GM12864 (cell line): ENCODE data around the gene UNC79.

Source experiments
- DNase-seq: peaks from one replicate; pipeline ENCODE4 v3.0.0-alpha.2; 2011; ENCODE audit warnings: low read depth
- H3K4me3 ChIP-seq: 2 replicates; pipeline ENCODE4 v1.5.1; 2011; ENCODE audit warnings: mild to moderate bottlenecking, low read depth, low read length, control low read depth
- TF ChIP-seq, protein P1 (sequence below): IDR thresholded peaks from 2 replicates; pipeline ENCODE4 v1.5.1; 2011; ENCODE audit warnings: low read depth, mild to moderate bottlenecking, moderate library complexity, low read length, control low read depth, inconsistent platforms; ENCODE audit errors: missing control alignments

The UNC79 gene

DNA sequence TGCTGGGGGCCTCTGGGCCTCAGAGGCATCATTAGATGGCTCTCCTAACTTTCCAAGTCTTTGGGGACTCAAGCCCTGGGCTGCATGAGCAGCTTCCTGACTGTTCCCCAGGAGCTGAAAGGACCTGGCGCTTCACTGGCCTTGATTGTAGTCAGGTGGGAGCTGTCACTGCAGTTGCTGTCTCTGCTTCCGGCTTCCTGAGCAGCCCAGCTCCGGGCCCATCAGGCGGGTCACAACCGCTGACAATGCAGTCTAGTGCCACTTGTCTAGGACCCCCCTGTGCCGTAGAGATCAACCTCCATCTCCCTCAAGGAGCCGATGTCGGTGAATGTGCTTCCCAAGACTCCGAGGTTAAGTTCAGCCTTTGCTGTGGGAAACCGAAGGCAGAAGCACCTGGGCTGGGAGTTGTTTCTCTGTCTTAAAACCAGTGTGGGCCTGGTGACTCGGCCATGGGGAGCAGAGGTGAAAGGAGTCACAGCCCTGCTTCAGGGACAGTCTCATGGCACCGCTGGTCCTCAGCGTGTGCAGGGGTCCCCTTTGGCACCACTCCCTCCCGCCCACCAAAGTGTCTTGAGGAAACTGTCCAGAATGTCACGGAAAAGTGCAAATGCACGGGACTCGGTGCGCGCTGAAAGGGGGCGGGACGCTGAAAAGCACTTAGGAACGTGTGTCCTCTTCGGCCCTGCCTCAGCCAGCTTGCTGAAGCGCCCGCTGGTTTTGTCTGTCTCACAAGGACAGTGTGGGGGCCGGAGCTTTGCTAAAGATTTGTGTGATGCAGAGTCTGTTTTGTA, 312.7 kb downstream of the UNC79 start:
- TF ChIP-seq, protein P1, sequence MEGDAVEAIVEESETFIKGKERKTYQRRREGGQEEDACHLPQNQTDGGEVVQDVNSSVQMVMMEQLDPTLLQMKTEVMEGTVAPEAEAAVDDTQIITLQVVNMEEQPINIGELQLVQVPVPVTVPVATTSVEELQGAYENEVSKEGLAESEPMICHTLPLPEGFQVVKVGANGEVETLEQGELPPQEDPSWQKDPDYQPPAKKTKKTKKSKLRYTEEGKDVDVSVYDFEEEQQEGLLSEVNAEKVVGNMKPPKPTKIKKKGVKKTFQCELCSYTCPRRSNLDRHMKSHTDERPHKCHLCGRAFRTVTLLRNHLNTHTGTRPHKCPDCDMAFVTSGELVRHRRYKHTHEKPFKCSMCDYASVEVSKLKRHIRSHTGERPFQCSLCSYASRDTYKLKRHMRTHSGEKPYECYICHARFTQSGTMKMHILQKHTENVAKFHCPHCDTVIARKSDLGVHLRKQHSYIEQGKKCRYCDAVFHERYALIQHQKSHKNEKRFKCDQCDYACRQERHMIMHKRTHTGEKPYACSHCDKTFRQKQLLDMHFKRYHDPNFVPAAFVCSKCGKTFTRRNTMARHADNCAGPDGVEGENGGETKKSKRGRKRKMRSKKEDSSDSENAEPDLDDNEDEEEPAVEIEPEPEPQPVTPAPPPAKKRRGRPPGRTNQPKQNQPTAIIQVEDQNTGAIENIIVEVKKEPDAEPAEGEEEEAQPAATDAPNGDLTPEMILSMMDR: no peak
- DNase-seq: no peak
- H3K4me3 ChIP-seq: no peak overlapping the region

DNA sequence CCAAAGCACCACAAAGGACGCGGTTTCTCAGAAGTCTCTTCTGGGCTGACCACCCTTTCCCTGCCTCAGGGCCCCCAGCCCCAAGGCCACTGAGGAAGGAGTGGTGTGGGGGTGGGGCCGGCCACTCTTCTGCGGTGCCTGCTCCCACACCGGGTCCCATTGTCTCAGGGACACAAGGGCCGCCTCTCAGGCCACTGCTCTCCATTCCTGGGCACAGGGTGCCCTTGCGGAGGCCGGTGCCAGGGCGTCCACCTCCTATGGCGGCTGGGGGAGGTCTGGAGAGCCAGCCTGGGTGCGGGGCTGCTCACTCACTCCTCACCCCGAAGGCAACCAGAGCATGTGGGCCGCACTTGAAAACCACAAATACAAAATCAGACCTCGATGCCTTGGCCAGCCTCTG, 313.4 kb downstream of the UNC79 start:
- DNase-seq: no peak
- TF ChIP-seq, protein P1: no peak
- no peak overlapping the region for H3K4me3 ChIP-seq

DNA sequence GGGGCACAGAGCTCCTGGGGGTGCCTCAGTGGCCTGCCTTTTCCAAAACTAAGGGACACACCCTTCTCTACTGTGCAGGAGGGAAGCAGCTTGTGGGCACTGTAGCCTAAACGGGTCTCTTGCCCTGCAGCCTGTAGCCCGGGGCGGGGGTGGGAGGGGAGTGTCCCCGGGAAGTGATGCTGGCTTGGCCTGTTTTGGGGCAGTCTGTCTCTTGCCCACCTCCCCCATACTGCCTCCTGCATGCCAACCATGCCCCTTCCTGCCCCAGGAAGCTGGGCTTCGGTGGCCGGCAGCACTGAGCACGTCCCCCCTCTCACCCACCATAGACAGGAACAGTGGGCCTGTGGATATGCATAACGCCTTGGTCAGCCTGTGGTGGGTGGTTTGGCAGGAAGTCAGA, 314.1 kb downstream of the UNC79 start:
- no peak overlapping the region for H3K4me3 ChIP-seq
- DNase-seq: no peak
- TF ChIP-seq, protein P1: no peak

DNA sequence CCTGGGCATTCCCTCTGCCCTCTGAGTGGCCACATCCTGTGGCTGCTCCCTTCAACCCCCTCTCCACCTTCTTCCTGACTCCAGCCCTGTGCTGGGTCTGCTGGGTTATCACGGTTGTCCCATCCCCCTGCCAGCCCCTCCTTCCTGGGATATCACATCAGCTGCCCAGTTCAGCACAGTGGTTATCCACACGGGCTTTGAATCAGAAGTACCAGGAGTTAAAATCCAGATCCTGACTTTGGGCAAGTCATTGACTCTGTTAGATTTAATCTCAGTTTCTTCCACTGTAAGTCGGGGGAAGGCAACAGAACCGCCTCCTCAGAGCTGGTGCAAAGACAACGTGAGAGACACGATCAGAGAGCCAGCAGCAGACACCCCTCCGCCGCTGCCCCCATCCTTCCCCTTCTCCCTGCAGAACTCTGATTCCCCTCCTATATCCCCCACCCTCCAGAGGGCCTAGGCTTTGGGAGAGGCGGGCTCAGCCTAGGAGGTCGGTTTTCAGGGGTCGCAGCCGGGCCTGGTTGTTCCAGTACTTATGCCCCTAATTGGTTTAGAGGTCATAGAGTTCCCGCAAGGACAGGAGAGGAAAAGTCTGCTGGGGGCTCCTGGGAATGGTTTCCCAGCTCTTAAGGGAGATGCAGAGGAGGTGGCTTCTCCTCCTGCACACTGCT, 315.0 kb downstream of the UNC79 start:
- TF ChIP-seq, protein P1: no peak
- H3K4me3 ChIP-seq: no peak overlapping the region
- no peak for DNase-seq

DNA sequence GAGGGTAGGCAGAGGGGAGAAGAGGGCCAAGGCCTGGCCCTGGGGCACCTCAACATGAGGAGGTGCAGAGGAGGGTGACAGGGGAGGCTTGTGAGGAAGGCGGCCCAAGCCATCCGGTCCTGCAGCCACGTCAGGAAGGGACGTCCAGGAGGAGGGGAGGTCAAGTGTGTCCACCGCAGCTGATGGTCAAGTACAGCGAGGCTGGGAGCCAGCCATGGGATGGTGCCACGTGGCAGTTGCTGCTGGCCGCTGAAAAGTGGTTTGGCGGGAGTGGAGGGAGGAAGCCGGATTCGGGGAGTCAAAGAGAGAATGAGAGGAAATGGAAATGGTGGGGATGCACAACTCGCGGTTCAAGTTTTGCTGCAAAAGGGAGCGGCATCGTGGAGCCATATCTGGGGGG, 316.4 kb downstream of the UNC79 start:
- no peak overlapping the region for H3K4me3 ChIP-seq
- no peak for DNase-seq
- TF ChIP-seq, protein P1: no peak

DNA sequence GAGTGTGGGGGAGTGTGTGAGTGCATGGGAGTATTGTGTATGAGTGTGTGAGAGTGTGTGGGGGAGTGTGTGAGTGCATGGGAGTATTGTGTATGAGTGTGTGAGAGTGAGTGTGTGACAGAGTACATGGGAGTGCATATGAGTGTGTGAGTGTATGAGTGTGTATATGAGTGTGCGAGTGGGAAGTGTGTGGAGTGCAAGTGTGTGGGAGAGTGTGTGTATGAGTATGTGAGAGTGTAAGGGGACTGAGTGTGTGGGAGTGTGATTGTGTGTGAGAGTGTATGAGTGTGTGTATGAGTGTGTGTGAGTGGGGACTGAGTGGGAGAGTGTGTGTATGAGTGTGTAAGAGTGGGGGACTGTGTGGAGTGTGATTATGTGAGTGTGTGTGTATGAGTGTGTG, 316.8 kb downstream of the UNC79 start:
- no peak for DNase-seq
- H3K4me3 ChIP-seq: no peak overlapping the region
- TF ChIP-seq, protein P1: no peak
